Peyer's patch (tissue), 4 donors: ENCODE measurements around the gene TRIM14.

Source experiments
- CTCF ChIP-seq, 6 experiments: fragments of 450-650 bp in 4 of 6; fragments of 200-600 bp in 2 of 6; sonication (generic) in 1 of 6; IDR thresholded peaks; one replicate each; pipeline ENCODE4 v1.5.1; 2017 to 2019; ENCODE audit warnings: antibody characterized with exemption in 6 of 6, mild to moderate bottlenecking in 3 of 6, moderate library complexity in 1 of 6
- POLR2A ChIP-seq, 2 donors: fragments of 450-650 bp; IDR thresholded peaks; one replicate each; pipeline ENCODE4 v1.5.1; 2017; ENCODE audit warnings: antibody characterized with exemption in 2 of 2, mild to moderate bottlenecking in 2 of 2, moderate library complexity in 2 of 2

- TF ChIP-seq CTCF (IDR thresholded peaks at IDR 0.05) (no peak), POLR2A (IDR thresholded peaks at IDR 0.05) (no peak)
These were observed 96.6 kb downstream of the TRIM14 start for GRCh38 chr9:98022447-98022846.
